Esophagus squamous epithelium (tissue), 5 donors: ENCODE data around the gene TRIM9. TPM values are rescaled to one million over a fixed set of nuclear protein-coding genes. Genes with fewer than 3 reads are reported as not detected.

ENCODE experiments used
- DNase-seq: peaks from one replicate; lab custom pipeline; 2025; lab: John Stamatoyannopoulos, UW
- H3K27ac ChIP-seq, 4 donors: fragments of 200-600 bp; sonication (generic); one replicate each; pipeline ENCODE4 v1.5.1; 2016 to 2019; ENCODE audit warnings: mild to moderate bottlenecking in 1 of 4
- H3K27me3 ChIP-seq, 4 donors: fragments of 200-600 bp; sonication (generic); 1 replicate in 3 of 4; 2 replicates in 1 of 4; pipeline versions ENCODE4 v1.5.1 to v1.6.0; 2017 to 2021; ENCODE audit warnings: antibody characterized with exemption in 1 of 4
- H3K36me3 ChIP-seq, 3 donors: fragments of 200-600 bp; sonication (generic); one replicate each; pipeline ENCODE4 v1.5.1; 2016 to 2019
- H3K4me1 ChIP-seq, 3 donors: fragments of 200-600 bp; sonication (generic); one replicate each; pipeline ENCODE4 v1.5.1; 2017 to 2019
- H3K4me3 ChIP-seq, 4 donors: fragments of 200-600 bp; sonication (generic); 1 replicate in 3 of 4; 2 replicates in 1 of 4; pipeline ENCODE4 v1.5.1; 2016 to 2019; ENCODE audit warnings: mild to moderate bottlenecking in 2 of 4, moderate library complexity in 1 of 4
- H3K9me3 ChIP-seq, 3 donors: fragments of 200-600 bp; sonication (generic); one replicate each; pipeline ENCODE4 v1.5.1; 2016 to 2019
- CTCF ChIP-seq, 6 experiments: fragments of 450-650 bp in 4 of 6; fragments of 200-600 bp in 2 of 6; sonication (generic) in 2 of 6; IDR thresholded peaks; one replicate each; pipeline ENCODE4 v1.5.1; 2016 to 2019; ENCODE audit warnings: antibody characterized with exemption in 6 of 6, mild to moderate bottlenecking in 4 of 6, moderate library complexity in 4 of 6
- POLR2A ChIP-seq, 4 donors: fragments of 450-650 bp; IDR thresholded peaks; one replicate each; pipeline ENCODE4 v1.6.1; 2017; ENCODE audit warnings: antibody characterized with exemption in 4 of 4, mild to moderate bottlenecking in 4 of 4, moderate library complexity in 3 of 4
- WGBS, 2 donors: methylation state at CpG; one replicate each; pipeline ENCODE4 v1.1.5; 2018; 5-methylcytosine and 5-hydroxymethylcytosine counted together
- intact Hi-C: fragments of 100-400 bp; cut with DNase I; formaldehyde crosslinking; loops from one replicate; pipeline ENCODE4 v1.15.0; 2022
- total RNA-seq, 4 donors: library from RNA; depleted of rRNA; stranded (reverse); fragments of >200 nt; gene quantifications; one replicate each; pipeline ENCODE4 v1.1.0, GENCODE V29; 2016
- donor health status: DM: yes; HTN: yes; CAD: no.

Gene TRIM9
- total RNA-seq, 4 donors from 2014 or later: 0.09 to 3.1 (median 0.21) TPM; not detected in 1

- H3K36me3 ChIP-seq: no peaks in the 10 kb centered on the region
- no peak overlapping the region for H3K27ac ChIP-seq
- peaks cover 4 to 25% (median 8%) of the 10 kb centered on the region in 3 donors for H3K4me1 ChIP-seq
- WGBS, 2 donors: 62 to 64% methylated on average over 4 of the region's 4 CpGs
- no peak for DNase-seq
- TF ChIP-seq POLR2A (IDR thresholded peaks at IDR 0.05) (no peak), CTCF (IDR thresholded peaks at IDR 0.05) (no peak)
- no peaks in the 10 kb centered on the region for H3K9me3 ChIP-seq
- intact Hi-C loops: no loop called here
- H3K27me3 ChIP-seq: no peaks in the 10 kb centered on the region
- no peak overlapping the region for H3K4me3 ChIP-seq
Measured at GRCh38 chr14:50947446-50947845, 147.5 kb downstream of the TRIM9 start.

GRCh38 chr14:50946234-50946935 is 148.5 kb downstream of the TRIM9 start:
- DNase-seq: no peak
- Histone ChIP-seq H3K36me3 (peaks cover 0 to 6% (median 0%) of the 10 kb centered on the region in 3 donors), H3K9me3 (no peaks in the 10 kb centered on the region), H3K27me3 (no peaks in the 10 kb centered on the region), H3K4me1 (peaks cover 4 to 30% (median 8%) of the 10 kb centered on the region in 3 donors), H3K27ac (no peak overlapping the region), H3K4me3 (no peak overlapping the region)
- intact Hi-C loops: no loop called here
- 86 to 88% methylated on average over 4 to 5 of the region's 5 CpGs for WGBS, 2 donors
- TF ChIP-seq POLR2A (IDR thresholded peaks at IDR 0.05) (no peak), CTCF (IDR thresholded peaks at IDR 0.05) (no peak)

- WGBS, 2 donors: 4 to 22% methylated on average over 14 to 19 of the region's 29 CpGs
- TF ChIP-seq CTCF (IDR thresholded peaks at IDR 0.05) (no peak), POLR2A (IDR thresholded peaks at IDR 0.05) (no peak)
- intact Hi-C loops: no loop called here
- Histone ChIP-seq H3K27ac (peak overlapping the region; percentile 85 to 95 (median 90)), H3K4me3 (peak overlapping the region; percentile 60 to 91 (median 77)), H3K9me3 (no peaks in the 10 kb centered on the region), H3K4me1 (peaks cover 4 to 37% (median 8%) of the 10 kb centered on the region in 3 donors), H3K36me3 (peaks cover 0 to 18% (median 0%) of the 10 kb centered on the region in 3 donors), H3K27me3 (no peaks in the 10 kb centered on the region)
- no peak for DNase-seq
Measured at GRCh38 chr14:50944647-50945413, 150.1 kb downstream of the TRIM9 start.

GRCh38 chr14:50943943-50944646 is 150.8 kb downstream of the TRIM9 start, which contains the start of gene PYGL:
TSS of gene PYGL (minus strand) at chr14:50944483. CDS start at chr14:50944403, 80 bp downstream.
- WGBS, 2 donors: 0 to 3% methylated on average over 5 to 13 of the region's 74 CpGs
- Histone ChIP-seq H3K9me3 (no peaks in the 10 kb centered on the region), H3K4me1 (peaks cover 4 to 37% (median 8%) of the 10 kb centered on the region in 3 donors), H3K4me3 (peak within 1 kb of the TSS; percentile 60 to 91 (median 77)), H3K27ac (peak within 1 kb of the TSS; percentile 85 to 95 (median 90)), H3K27me3 (no peaks in the 10 kb centered on the region), H3K36me3 (peaks cover 0 to 18% (median 0%) of the 10 kb centered on the region in 3 donors)
- intact Hi-C loops: no loop called here
- no peak for DNase-seq
- TF ChIP-seq POLR2A (IDR thresholded peaks at IDR 0.05) (peak in 2 of 4 donors; percentile 73 to 79), CTCF (IDR thresholded peaks at IDR 0.05) (no peak)
